Measurements from ENCODE around the gene TMEM163.

TMEM163 gene

DNA sequence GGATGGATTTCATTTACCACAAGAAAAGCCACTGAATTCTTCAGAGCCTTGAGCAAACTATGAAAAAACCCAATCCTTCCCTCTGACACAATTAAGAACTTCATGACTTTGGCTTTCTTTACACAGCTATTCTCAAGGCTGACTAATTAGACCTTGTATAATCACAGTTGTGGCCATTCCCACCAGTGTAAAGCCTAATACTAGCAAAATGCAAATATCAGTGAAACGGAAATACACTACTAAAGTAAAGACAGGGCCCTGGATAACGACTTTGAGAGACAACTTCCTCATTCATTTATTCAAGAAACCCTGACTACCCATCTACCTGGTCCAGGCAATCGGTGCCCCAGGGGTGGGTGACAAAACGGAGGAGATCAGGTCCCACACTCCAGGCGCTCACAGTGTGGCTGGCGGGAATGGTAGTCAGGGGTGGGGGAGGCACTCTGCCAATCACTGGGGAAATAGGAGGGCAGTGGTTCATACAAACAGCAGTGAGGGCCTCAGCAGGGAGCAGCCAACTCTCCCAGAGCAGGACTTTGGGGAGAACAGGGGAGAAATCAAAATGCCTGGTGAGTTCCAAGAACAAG lies 28.1 kb downstream of the TMEM163 start:
- FAIRE-seq: no peak

DNA sequence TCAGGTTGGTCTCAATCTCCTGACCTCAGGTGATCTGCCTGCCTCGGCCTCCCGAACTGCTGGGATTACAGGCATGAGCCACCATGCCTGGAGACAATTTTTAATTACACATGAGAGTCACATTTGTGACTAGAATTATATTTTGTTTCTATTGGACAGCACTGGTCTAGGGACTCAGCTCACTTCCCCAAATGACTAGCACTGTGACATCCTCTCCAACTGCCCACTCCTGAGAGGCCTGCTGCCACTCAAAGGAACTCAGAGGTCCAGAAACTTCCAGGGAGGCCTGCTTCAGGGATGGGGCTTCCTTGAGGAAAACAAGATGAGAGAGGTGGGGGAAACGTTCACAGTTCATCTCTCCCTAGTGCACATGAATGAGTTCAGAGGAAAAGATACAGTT lies 29.5 kb downstream of the TMEM163 start:
- FAIRE-seq: no peak

DNA sequence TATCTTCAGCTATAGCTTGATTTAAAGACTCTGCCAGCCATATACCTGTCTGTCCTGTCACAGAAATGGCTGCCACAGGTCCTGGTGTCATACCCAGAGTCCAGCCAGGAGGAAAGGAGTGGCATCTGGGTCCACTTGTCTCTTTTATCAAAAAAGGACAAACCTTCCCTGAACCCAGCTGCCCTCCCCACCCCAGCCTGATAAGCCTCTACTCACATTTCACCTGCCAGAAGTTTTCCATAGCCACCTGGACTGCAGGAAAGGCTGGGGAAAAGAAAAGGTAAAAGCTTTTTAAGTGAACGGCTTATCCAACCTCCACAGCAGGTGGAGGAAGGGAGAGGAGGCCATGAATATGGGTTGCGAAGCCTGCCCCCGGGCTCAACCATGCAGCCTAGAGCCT lies 32.8 kb downstream of the TMEM163 start:
- FAIRE-seq: no peak

DNA sequence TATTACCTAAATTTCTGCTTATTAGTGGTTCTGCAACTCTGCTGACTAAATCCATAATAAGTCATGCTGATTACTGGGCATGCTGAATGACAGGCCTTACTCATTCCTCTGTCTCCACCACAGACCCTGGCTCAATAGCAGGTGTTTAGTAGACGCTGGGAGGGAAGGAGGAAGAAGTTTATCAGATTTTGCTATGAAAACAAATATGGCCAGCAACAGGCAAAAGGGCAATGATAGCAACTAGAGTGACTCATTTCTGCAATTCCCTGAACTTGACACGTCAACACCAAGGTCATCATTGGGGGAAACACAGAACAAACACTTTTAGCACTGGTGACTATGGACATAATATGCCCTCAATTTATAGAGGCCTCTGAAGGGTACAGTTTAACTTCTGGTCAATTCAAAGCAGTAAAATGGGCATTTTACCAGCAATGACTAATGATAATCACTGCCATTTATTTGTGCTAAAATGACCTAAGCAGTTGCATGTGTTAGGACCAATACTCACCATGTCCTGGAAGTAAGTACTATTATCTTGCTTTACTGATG lies 35.2 kb downstream of the TMEM163 start:
- FAIRE-seq: no peak

DNA sequence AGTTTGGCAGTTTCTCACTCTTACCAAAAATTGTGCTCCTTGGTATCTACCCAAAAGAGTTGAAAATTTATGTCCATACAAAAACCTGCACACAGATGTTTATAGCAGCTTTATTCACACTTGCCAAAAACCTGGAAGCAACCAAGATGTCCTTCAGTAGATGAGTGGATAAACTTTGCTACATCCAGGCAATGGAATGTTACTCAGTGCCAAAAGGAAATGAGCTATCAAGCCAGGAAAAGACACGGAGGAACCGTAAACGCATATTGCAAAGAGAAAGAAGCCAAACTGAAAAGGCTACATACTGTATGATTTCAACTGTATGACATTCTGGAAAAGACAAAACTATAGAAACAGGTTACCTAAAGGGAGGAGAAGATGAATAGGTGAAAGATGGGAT lies 36.1 kb downstream of the TMEM163 start:
- no peak for FAIRE-seq

DNA sequence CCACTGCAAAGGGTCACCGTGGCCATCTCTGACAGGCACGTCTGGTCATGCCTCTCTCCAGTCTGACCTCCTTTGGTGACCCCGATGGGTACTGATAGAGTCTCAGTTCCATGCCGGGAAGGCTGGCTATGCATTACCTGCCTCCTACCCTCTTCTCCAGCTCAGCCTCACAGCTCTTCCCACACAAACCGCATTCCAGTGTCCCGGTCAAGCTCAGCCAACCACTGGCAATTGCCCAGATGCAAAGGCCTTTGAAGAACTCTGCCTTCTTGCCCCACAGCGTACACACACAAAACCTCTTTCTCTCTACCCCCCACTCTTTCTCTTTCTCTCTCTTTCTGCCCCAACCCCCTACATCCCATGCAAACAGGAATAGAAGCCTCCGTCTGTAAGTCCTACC lies 37.6 kb downstream of the TMEM163 start:
- FAIRE-seq: no peak

DNA sequence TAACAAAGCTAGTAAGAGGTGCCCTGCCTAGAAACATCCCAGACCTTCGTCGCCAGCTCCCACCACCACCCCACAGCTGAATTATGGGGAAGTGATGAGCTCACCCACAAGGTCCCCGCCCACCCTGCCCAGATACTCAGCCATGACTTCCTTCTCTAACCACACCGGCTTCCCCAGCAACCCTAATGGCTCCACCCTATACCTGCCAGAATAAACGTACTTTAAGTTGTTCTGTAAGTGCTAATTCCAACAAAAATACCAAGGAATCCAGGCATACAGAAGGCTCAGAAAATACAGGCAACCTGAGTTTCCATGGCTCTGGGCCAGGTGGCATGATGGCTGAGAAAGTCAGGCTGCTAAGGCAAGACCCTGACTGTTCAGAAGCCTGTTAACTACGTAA lies 39.1 kb downstream of the TMEM163 start:
- FAIRE-seq: no peak

DNA sequence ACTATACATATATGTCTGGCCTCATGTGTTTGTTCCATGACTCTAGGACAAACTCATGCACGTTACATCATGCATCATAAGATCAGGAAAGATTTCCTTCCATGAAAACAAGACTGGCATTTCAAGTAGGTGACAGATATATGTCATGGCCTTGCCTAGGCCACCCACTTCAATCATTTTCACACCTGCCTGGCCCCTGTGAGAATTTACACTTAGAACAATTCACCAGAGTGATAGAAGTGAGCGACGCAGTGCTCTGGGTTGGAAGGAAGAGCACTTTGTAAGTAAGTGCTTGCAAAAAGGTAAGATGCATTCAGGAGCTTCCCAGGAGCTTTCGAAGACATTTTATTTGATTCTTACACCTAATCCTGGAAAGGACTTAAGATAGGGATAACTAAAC lies 39.5 kb downstream of the TMEM163 start:
- FAIRE-seq: no peak

DNA sequence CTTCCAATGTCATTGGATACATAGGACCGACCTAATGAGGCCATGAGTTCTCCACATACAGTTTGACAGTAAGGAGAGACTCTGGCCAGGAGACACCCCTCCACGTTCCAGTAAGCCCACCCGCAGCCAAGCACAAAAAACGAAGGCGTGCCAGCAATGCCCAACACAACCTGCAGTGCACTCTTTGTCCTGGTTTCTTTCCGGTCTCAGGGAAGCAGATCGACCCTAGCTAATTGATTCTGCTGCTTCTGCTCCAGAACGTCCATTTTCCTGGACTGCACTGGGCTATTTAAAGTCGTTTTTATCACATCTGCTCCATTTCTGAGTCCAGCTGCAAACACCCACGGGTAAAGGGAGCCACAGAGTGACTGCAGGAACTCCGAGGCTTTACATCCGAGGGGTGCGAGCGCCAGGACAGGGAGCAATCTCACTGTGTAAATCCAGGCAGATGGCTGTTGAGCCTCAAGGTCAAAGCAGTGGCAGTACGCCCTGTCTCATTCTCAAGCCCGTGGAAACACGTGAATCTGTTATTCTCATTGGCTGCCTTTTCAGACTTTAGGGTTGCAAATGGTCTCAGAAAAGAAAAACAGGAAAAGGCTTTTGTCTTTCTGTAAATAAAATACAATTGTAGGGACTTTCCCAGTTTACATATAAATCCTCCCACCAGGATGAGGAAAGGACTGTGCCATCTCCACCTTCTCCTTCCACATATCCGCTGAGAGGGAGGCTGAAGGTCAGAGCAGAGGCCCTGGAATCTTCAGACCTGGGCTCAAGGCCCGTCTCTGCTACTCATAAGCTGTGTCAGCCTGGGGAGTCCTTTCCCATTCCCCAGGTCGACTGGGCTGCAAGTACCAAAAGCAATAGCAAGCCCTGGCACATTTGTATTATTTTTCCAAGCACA lies 40.7 kb downstream of the TMEM163 start:
- FAIRE-seq: no peak

DNA sequence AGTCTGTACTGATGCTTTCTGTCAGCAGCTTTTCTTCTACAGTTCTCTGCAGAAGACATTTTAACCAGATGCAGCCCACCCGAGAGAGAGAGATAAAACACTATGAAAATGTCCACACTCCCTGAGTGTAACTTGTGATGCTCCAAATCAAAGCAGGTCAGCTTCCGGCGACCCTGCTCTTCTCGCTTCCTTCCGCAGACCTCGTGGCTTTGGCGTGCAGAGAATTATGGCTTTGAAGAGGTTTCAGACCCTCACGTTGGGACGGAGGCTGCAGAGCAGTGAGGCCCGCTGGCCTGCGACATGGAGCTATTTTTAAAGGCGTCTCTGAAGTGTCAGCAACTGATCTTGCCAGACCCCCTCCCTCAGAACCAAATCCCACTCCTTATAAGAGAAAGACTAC lies 41.8 kb downstream of the TMEM163 start:
- FAIRE-seq: no peak

DNA sequence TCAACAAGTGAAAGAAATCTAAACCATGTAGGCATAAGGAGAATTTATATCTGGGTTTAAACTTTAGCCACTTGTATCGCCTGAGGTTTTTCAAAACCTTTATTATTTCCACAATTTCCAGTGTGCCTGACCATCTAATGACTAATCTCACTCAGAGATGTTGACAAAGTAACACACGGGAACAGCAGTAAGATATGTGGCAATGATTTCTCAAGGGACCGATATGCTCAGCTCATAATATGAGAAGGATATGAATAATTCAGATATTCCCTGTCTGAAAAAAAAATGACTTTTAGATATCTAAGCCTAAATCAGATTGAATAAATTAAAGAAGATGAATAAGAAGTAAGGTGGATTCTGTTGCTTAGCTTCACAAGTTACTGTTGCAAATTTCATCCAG lies 43.5 kb downstream of the TMEM163 start:
- no peak for FAIRE-seq

DNA sequence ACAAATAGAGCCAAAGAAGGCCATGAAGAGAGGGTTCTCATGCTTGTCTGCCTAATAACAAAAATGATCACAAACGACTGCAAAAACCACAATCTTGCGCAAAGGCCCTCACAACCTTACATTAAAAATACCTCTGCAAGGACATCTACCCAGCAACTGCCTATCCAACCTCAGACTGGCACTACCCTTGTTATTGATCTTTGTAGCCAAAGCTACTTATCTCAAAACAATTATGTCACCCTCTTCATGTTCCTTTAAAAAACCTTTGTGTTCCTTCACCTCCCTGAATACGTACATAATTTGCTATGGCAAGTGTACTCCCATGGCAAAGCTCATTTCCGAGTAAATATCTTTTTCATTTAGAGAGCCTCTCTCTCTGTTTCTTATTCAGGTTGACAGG lies 44.1 kb downstream of the TMEM163 start:
- no peak for FAIRE-seq

DNA sequence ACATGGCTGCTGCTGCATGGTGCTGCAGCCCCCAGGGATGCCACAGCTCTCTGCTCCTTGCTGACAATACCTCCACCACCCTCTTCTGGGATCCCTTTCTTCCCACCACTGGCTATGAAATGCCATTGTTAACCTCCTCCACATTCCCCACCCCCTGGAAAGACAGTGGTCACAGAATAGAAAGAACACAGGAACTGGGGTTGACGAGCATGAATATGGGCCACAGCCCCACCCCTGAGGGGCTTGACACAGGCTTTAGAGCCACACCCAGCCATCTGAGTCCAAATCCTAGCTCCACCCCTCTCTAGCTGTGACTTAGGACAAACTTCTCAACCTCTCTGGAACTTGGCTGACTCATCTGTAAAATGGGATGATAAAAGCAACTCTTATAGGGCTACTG lies 47.3 kb downstream of the TMEM163 start:
- no peak for FAIRE-seq

DNA sequence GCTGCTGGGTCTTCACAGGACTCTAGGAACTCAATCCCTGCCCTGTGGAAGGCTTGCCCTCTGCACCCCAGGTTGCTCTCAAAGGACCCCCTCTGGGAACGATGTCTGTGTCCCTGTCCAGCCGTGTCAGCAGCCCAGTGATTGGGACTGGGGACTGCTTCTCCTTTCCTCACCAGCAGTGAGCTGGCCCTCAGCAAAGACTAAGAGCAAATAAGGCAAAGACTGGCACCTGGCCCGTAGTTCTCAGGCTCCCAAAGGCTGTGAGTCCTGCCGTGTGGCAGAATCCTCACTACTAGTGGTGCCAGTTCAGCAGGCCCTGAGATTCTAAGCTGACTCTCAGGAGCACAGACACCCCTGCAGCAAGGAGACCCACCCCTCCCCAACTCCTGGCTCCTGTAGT lies 47.8 kb downstream of the TMEM163 start:
- no peak for FAIRE-seq

DNA sequence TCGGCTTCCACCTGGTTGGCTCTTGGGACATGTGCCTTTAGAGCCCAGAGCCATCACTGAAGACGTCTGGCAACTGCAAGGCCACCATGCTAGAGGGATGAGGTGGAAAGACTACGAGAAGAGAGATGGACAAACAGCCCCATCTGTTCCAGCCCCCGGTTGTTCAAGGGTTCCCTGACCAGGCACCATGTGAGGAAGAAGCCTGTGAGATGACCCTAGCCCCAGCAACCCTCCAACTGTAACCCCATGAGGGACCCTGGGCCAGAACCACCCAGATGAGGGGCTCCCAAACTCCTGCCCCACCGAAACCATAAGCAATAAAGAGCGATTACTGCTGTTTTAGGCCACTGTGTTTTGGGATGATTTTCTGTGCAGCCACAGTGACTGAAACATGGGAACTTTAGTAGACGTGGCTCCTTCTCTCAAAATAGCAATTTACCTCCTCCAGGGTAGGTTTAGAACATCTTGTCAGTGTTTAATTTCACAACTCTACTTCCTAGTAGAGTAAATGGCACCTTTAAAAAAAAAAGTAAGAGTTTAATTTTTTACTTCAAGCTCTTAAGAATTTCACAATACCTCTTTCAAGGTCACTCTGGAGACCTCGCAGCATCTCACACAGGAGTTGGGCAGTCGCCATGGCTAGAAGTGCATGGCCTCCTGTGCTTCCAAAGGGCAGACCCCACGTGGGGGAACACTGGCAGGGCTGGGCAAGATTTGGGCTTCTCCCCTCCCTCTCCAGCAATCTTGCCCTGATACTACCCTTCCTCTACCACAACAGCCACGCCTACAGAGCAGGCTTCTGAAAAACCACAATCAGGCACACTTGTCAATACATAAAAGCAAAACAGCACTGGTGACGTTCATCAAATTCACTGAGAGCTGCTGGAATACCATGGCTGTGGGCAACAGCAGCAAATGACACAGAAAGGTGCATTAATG lies 48.8 kb downstream of the TMEM163 start:
- no peak for FAIRE-seq

DNA sequence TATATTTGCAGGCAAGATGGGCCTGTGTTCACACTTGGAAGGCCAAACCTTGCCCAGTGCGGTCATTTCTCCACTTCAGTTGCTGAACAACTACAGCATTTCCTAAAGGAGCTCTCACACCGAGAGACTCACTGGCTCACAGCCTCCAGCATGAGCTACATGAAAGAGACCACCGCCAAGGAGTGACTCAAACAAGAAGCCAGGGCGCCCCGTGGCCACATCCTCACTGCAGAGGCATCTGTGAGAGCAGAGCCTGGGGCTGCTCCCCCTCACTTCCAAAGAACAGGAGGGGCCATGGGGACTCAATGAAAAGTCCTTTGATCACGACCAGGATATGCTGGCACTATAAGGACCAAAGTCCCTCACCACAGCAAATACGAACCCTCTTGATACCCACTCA lies 50.0 kb downstream of the TMEM163 start:
- no peak for FAIRE-seq

DNA sequence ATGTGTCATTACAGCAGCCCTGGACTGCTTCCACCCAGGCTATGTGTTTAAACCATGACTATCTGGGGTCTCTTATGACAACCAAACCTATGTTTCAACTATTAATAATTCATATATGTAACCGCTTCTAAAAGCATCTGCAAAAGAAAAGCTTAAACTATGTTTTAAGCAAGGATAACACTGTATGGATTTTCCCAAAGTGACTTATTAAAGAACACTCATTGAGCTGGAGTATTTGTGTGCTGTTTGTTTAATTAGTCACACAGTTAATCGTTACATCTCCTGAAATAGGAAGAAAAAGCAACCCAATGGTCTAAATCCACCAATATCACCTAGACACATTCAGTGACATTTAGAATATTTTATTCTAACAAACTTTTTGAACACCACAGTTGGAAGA lies 51.3 kb downstream of the TMEM163 start:
- FAIRE-seq: no peak

DNA sequence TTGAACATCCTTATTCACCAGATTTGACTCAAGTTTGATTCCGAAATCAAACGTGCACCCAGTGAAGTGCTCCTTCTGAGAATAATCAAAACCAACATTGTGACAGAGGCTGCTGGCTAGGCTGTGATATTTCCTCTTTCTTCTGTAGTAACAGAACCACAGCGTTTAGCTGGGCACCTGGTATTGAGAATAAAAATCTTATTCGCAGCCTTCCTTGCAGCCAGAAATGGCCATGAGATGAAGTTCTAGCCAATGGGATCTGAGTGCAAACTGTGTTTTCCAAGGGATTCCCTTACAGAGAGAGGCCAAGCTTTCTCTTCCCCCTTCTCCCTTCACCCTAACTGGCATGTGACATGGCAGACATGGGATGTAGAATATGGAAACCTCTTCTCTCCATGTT lies 51.7 kb downstream of the TMEM163 start:
- FAIRE-seq: no peak

DNA sequence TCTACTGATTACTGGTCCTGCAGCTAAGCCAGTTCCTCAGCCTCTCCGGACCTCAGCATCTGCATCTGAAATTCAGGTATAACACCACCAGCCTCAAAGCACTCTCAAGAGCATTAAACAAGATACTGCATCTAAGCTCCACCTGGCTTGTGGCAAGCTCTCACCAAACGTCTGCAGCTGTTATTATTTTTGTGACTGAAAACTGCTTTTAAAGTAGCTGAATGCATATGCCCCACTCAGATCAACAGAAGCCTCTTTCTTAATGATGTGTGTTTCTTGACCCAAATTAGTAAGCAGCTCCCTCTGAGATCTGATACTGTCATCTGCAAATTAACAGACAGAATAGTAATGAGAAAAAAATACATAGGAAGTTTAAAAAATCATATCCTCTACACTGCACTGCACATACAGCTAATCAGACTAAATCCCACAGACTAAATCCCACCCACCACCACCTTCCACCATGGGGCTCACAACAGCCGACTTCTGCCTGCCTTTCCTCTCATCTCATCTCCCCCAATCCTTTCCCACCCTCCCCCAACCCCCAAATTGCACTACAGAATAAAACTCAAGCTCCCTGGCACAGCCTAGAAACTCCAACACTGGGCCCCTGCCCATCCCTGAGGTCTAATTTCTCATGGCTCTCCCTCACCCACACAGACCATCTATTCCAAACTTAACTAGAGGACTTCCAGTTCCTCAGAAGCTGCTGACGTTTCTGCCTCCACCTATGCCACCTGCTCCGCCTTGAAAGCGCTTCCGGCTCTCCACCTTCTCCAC lies 52.9 kb downstream of the TMEM163 start:
- FAIRE-seq: no peak

DNA sequence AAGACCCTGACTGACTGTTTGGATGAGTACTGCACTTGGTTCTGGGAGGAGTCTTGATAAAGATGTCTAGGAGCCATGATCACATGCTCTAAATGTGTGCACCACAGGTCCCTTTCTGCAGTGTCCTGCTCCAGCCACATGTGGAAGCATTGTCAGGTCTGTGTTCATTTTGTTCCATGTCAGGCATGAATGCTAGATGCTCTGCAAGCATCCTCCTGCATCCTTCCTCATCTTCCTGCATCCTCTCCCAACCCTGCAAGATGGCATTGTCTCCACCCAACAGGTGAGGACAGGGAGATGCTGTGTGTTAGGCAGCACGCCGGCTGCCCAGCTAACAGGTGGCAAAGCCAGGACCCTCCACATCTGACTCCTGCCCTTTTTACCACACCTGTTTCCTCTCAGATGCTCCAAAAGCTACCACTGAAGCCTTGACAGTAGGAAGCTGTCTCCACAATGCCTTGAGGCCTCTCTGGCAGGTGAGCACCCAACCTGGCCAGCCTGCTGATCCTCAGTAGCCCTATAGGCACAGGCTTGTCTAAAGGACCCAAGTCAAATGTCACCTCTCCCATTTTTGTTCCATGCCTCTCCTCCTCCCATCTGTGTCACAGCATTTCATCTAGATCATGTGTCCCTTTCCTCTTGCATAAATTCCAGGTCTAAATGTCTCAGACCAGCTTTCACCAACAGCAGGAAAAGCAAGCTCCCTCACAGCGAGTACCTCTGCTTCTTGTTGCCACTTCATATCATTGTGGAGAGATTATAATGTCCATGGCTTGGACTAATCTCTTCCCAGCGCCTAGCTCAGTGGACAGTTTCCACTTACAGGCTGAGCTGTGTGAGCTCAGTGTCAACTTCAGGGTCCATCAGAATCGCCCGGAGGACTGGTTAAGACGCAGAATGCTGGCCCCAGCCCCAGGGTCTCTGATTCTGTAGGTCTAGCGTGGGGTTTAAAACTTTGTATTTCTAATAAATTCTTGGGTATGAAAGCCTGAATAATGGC lies 55.0 kb downstream of the TMEM163 start:
- FAIRE-seq: no peak

DNA sequence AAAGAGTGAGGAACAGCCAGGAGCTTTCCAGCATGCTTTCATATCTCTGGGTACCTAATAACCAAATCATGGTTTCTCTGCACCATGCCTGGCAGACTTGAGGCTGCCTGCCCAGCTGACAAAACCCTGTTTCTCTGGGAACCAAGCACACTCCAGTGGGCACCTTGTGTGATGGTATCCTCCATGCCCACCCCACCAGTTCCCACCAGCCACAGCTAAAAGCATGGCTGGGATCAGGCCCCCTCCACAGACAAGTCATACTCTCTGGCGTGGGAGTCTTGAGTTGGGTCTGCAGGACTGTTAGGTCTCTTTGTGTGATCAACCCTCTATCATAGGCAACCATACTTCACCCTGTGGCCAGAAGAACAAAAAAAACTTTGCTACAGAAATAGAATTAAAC lies 56.0 kb downstream of the TMEM163 start:
- no peak for FAIRE-seq
